GM18505 (cell line): ENCODE measurements around the gene ATP9B.
"Not testable (repeated sequence)": the region's sequence is repeated elsewhere in the genome, so short reads cannot be mapped to it uniquely, and the experiment has no call there.

Source experiments
- ATAC-seq: cut with Tn5 transposase; IDR thresholded peaks from one replicate; pipeline ENCODE4 v1.9.1; 2021; ENCODE audit not compliant: unreplicated experiment
- POLR2A ChIP-seq: IDR thresholded peaks from 4 replicates; pipeline ENCODE4 v1.6.1; 2011; ENCODE audit warnings: borderline replicate concordance; ENCODE audit not compliant: insufficient read depth, insufficient read length; ENCODE audit errors: extremely low read depth

The ATP9B gene

DNA sequence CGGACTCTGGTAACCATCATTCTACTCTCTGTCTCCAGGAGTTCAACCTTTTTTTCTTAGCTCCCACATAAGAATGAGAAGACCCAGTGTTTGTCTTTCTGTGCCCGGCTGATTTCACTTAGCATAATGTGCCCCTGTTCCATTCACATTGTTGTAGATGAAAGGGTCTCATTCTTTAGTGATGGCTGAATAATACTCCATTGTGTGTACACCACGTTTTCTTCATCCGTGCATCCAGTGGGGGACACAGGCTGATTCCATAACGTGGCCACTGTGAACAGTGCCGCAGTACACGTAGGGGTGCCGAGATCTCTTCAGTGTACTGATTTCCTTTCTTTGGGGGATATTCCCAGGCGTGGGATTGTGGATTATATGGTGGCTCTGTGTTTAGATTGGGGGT is 254.3 kb downstream of the ATP9B start:
- ATAC-seq = no peak
- no peak for TF ChIP-seq POLR2A

DNA sequence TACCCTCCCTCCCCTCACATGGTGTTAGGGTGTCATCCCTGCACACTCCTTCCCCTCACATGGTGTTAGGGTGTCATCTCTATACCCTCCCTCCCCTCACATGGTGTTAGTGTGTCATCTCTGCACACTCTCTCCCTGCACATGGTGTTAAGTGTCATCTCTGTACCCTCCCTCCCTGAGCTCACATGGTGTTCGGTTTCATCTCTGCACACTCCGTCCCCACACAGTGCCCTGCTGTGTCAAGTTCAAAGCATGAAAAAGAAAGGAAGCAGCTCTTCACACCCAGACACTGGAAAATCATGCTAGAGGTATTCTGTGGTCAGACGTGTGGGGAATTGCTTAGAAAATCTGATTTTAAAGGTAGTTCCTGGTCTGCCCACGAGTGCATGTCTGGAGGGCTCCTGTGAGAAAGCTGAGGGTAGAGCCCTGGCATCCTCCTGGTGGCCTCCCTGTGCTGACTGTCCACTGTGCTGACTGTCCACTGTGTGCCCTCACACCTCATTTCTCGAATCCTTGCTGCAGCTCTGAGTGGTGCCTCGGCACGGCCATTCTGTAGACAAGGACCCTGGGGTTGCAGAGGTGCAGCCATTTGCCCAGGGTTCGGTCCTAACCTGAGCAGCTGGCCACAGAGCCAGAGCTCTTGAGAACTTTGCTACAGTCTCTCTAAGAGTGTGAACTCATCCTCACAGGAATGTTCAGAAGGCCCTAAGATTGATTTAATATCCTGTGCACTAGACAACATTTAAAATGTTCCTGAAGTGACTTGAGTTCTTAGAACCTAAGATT is 257.4 kb downstream of the ATP9B start:
- no peak for TF ChIP-seq POLR2A
- no peak for ATAC-seq

DNA sequence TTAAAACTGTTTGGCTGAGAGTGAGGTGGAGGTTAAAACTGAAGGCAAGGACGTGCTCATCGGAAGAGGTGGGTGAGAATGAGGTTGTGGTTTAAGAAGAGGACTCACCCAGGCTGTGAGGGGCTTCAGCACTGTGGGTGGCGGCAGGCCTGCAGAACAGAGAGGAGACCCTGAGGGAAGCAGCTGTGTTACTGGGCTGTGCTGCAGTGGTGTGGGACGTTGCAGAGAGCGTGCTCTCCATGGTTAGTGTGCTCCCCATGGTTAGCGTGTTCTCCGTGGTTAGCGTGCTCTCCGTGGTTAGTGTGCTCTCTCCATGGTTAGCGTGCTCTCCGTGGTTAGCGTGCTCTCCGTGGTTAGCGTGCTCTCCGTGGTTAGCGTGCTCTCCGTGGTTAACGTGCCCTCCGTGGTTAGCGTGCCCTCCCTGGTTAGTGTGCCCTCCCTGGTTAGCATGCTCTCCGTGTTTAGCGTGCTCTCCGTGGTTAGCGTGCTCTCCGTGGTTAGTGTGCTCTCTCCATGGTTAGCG is 258.1 kb downstream of the ATP9B start:
- TF ChIP-seq POLR2A = no peak

DNA sequence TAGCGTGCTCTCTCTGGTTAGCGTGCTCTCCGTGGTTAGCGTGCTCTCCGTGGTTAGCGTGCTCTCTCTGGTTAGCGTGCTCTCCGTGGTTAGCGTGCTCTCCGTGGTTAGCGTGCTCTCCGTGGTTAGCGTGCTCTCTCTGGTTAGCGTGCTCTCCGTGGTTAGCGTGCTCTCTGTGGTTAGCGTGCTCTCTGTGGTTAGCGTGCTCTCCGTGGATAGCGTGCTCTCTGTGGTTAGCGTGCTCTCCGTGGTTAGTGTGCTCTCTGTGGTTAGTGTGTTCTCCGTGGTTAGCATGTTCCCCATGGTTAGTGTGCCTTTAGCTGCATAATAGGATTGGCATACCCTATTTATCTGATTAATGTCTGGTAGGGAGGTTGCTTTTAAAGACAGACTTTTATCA is 258.7 kb downstream of the ATP9B start:
- not testable (repeated sequence) for ATAC-seq

More for the DNA sequence above, 258.1 kb downstream of the ATP9B start:
- ATAC-seq = no peak

DNA sequence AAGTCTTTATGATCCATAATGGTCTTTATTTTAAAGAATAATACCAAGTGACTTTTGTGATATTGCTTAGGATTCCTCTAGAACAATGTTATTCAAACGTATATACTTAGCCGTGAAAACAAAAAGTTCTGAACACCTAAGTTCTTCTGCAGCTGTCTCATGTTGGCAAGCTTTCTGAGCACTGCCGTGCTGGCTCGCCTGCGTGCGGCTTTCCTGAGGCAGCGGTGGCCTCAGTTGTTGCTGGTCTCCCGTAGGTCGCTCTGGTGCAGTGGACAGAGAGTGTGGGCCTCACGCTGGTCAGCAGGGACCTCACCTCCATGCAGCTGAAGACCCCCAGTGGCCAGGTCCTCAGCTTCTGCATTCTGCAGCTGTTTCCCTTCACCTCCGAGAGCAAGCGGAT is 259.7 kb downstream of the ATP9B start:
- TF ChIP-seq POLR2A = no peak
- no peak for ATAC-seq

DNA sequence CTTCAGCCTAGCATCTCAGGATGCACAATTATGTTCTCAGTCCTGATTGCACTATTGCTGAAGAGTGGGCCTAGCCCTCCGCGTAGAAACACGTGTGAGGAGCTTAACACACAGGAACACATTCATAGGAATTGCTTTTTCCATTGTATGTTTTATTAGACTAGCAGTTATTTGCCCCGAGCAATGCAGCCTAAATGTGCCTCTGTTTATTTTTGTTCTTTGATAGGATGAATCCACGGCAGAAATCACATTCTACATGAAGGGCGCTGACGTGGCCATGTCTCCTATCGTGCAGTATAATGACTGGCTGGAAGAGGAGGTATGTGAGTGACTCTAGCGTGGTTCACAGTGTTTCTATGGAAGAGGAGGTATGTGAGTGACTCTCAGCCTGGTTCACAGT is 260.6 kb downstream of the ATP9B start:
- ATAC-seq = no peak
- no peak for TF ChIP-seq POLR2A

DNA sequence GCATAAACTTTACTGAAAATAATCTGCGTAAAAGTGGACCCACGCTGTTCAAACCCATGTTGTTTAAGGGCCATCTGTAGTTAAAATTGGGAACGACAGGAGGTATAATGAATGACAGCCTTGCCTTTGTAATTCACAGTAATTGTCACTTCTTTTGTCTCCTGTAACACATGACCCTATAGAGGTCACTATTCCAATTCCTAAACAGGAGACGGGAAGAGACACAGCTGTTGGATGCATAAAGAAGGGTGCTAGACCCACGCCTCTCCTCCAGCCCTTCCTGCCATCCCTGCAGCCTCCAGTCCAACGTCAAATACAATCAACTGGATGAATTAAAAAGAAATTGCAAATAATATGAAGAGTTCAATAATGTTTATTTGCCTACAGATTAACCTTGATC is 263.5 kb downstream of the ATP9B start:
- TF ChIP-seq POLR2A = no peak
- ATAC-seq = no peak

DNA sequence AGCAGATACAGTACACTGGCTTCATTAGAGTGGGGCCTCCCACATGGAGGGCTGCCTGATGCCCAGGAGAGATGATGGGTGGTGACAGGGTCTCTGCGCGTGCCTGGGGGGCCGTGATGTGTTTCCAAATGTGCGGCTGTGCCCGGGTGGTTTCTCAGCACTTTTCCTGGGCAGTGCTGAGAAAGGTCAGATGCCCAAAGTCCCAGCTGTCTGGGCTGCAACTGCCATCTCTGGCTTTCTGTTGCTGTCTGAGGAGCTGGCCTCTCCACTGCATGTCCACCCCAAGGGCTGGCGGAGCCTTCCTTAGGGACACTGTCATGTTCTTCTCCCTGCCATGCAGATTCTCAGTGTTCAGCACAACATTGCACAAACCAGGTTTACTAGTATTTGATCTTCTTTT is 263.9 kb downstream of the ATP9B start:
- TF ChIP-seq POLR2A = no peak
- no peak for ATAC-seq

DNA sequence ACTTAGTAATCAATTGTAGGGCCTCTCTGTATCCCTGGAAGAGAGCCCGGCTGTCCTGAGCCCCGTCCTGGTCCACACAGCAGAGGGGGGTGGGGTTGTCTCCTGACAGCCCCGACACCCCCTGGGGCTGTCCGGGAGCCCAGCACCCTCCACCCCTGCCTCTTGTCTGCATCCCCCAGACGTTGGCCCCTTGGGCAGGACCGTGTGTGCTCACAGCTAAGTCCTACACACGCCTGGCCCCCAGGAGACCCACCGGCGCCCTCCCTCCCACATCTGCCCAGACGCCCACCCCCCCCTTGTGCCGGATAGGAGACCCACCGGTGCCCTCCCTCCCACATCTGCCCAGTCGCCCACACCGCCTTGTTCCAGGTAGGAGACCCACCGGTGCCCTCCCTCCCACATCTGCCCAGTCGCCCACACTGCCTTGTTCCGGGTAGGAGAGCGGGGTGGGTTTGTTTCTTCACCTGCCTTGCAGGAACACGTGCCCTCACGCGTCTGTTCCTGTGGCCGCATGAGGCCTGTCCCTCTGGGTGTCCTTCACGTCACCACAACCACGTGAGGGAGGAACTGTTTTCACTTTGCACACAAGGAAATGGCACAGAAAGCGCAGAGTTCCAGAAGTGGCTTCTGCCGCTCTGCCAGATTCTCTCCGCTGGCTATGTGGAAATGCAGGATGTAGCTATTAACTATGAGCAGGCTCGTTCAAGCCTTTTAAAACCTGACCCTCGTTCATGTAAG is 265.5 kb downstream of the ATP9B start:
- TF ChIP-seq POLR2A = no peak
- no peak for ATAC-seq

DNA sequence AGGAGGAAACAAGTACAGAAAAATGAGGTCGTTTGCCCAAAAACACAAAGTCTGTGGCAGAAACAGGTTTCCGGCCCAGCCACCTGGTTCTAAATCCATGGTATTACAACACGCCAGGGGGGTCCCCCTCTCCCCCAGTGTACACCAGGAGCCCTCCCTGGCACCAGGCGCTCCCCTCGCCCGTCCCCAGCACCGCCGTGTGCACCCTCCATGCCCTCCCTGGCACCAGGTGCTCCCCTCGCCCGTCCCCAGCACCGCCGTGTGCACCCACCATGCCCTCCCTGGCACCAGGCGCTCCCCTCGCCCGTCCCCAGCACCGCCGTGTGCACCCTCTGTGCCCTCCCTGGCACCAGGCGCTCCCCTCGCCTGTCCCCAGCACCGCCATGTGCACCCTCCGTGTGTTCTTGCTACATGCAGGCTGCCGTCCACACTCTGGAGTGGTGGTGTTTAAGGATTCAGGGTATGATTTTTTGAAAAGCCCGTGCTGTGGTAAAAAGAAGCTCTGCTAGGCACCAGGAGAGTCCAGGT is 266.7 kb downstream of the ATP9B start:
- no peak for ATAC-seq
- TF ChIP-seq POLR2A = no peak

DNA sequence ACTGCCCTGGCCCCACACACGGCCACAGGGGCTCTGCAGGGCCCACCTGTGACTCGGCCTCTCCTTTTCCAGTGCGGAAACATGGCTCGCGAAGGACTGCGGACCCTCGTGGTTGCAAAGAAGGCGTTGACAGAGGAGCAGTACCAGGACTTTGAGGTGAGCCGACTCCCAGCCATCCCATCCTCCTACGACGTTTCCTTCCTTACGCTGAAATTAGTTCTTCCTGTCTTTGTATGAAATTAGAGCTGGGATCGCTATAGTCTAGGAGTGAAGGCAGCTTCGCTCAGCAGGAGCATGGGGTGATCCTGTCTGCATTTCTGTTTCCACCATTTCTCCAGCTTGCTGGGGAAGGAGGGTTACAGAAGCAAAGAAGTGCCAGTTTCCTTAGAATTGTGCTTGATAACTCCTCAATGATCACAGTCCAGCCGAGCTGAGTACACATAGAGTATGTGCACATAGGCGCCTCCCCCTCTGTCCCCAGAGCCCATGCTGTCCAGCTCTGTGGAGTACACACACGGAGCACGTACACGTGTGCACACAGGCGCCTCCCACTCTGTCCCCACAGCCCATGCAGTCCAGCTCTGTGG is 267.5 kb downstream of the ATP9B start:
- ATAC-seq = no peak
- no peak for TF ChIP-seq POLR2A

DNA sequence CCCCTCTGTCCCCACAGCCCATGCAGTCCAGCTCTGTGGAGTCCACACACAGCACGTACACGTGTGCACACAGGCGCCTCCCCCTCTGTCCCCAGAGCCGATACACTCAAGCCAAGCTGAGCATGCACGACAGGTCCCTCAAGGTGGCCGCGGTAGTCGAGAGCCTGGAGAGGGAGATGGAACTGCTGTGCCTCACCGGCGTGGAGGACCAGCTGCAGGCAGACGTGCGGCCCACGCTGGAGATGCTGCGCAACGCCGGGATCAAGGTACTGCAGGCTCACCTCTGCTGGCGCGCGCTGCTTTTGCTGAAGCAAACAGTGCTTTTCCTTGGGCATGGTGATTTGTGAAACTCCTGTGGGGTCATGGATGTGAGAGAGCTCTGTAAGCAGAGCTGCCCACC is 268.0 kb downstream of the ATP9B start:
- no peak for ATAC-seq
- TF ChIP-seq POLR2A = no peak

DNA sequence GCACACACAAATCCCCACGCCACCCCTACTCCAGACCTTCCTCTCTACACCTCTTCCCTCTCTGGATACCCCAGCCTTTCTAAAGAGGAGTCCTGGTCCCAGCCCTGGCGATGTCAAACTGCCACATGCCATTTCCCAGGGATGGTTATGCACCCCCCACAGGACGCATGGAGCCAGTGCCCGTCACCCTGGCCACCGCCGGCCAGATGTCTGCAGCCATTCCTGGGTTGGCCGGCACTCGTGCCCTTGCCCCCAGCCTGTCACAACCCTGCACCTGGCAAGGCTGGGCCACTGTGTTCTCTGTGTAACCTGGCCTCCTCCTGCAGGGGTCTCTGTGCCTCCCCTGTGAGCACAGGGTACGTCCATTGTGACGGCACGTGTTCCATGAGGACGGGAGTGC is 268.4 kb downstream of the ATP9B start:
- ATAC-seq = no peak
- TF ChIP-seq POLR2A = no peak
